ENCODE measurements around the gene UNC45A. TPM values are rescaled to one million over a fixed set of nuclear protein-coding genes. Genes with fewer than 3 reads are reported as not detected.

The UNC45A gene
- total and polyA plus RNA-seq, 2 of the 13 experiments (the other 11 are each of a cell fraction or from before 2014, with no cell fraction given) = 33.8 to 39.7 TPM

DNA sequence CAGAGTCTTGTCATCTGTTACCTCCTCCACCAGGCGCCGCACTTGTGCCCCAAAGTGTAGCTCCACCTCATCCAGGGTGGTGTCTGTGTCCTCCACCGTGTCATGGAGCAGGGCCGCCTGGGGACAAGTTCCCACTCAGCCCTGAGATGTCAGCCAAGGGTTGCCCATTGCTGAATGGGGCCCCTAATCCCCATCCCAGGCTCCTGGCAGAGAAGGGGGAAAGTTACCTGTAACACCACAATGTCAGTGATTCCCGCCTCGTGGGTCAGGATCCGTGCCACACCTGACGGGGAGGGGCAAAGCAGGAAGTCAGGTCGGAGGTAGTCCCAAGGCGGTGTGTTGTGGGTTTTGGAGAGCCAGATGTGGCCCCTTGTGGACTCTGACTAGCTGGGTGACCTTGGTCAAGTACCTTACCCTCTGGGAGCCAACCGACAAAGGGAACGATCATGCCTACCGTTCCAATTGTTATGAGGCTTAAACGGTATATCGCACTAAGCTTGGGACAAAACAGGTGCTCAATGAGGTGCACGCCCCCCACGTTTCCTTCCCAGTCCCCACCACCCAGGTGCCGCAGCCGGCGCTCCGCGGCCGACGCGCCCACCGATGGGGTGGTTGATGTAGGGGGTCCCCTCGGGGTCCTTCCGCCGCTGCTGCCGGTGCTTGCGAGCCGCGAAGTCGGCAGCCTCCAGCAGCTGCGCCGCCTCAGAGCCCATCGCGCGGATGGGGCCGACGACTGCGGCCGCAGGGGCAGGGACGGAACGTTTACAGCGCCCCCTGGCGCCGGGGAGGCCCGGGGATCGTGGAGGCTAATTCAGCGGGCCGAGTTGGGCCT, 3.0 kb upstream of the UNC45A start, which contains the start of gene HDDC3 (continued):
- TF ChIP-seq, protein P1, sequence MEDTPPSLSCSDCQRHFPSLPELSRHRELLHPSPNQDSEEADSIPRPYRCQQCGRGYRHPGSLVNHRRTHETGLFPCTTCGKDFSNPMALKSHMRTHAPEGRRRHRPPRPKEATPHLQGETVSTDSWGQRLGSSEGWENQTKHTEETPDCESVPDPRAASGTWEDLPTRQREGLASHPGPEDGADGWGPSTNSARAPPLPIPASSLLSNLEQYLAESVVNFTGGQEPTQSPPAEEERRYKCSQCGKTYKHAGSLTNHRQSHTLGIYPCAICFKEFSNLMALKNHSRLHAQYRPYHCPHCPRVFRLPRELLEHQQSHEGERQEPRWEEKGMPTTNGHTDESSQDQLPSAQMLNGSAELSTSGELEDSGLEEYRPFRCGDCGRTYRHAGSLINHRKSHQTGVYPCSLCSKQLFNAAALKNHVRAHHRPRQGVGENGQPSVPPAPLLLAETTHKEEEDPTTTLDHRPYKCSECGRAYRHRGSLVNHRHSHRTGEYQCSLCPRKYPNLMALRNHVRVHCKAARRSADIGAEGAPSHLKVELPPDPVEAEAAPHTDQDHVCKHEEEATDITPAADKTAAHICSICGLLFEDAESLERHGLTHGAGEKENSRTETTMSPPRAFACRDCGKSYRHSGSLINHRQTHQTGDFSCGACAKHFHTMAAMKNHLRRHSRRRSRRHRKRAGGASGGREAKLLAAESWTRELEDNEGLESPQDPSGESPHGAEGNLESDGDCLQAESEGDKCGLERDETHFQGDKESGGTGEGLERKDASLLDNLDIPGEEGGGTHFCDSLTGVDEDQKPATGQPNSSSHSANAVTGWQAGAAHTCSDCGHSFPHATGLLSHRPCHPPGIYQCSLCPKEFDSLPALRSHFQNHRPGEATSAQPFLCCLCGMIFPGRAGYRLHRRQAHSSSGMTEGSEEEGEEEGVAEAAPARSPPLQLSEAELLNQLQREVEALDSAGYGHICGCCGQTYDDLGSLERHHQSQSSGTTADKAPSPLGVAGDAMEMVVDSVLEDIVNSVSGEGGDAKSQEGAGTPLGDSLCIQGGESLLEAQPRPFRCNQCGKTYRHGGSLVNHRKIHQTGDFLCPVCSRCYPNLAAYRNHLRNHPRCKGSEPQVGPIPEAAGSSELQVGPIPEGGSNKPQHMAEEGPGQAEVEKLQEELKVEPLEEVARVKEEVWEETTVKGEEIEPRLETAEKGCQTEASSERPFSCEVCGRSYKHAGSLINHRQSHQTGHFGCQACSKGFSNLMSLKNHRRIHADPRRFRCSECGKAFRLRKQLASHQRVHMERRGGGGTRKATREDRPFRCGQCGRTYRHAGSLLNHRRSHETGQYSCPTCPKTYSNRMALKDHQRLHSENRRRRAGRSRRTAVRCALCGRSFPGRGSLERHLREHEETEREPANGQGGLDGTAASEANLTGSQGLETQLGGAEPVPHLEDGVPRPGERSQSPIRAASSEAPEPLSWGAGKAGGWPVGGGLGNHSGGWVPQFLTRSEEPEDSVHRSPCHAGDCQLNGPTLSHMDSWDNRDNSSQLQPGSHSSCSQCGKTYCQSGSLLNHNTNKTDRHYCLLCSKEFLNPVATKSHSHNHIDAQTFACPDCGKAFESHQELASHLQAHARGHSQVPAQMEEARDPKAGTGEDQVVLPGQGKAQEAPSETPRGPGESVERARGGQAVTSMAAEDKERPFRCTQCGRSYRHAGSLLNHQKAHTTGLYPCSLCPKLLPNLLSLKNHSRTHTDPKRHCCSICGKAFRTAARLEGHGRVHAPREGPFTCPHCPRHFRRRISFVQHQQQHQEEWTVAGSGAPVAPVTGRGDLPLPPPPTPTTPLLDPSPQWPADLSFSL (CRISPR knock-in tag; IDR thresholded peaks at IDR 0.05) = no peak
- TF ChIP-seq PHF8 (CRISPR knock-in tag; IDR thresholded peaks at IDR 0.05) (peak; percentile 91), THYN1 (CRISPR knock-in tag; IDR thresholded peaks at IDR 0.05; ENCODE audit: borderline replicate concordance, low read depth) (no peak), ZBTB7A (CRISPR knock-in tag; IDR thresholded peaks at IDR 0.05) (peak; percentile 71; the same call in 1 of the 2 replicates), KMT2A (CRISPR knock-in tag; IDR thresholded peaks at IDR 0.05) (peak; percentile 85), ZNF878 (CRISPR knock-in tag; IDR thresholded peaks at IDR 0.05) (no peak), ZNF766 (CRISPR knock-in tag; IDR thresholded peaks at IDR 0.05; ENCODE audit: borderline replicate concordance) (peak; percentile 18; the same call in 1 of the 2 replicates), GLI4 (CRISPR knock-in tag; IDR thresholded peaks at IDR 0.05; ENCODE audit: borderline replicate concordance) (peak; percentile 79; the same call in 1 of the 2 replicates), TBX2 (CRISPR knock-in tag; IDR thresholded peaks at IDR 0.05; ENCODE audit: borderline replicate concordance) (peak; percentile 73), POLR2A (IDR thresholded peaks at IDR 0.05; ENCODE audit: insufficient read depth in 1 of 2, low read depth in 2 of 2, low read length in 2 of 2) (peak in 1 of 2 experiments; percentile 74; a peak in 2 of 4 replicates), CEBPB (IDR thresholded peaks at IDR 0.05; ENCODE audit: borderline replicate concordance, low read depth, low read length) (no peak), SMARCE1 (IDR thresholded peaks at IDR 0.05; ENCODE audit: borderline replicate concordance) (no peak), KDM5B (CRISPR knock-in tag; IDR thresholded peaks at IDR 0.05; ENCODE audit: borderline replicate concordance) (peak; percentile 71; the same call in 1 of the 2 replicates), AGO2 (optimal IDR thresholded peaks at IDR 0.05; ENCODE audit: low read depth, low read length) (peak; percentile 88), POGK (CRISPR knock-in tag; conservative IDR thresholded peaks at IDR 0.05) (0 out of 2 replicates have a peak, but pooled peaks have one; percentile 27), NR3C1 (CRISPR knock-in tag; IDR thresholded peaks at IDR 0.05) (no peak)
- TF ChIP-seq, protein P2, sequence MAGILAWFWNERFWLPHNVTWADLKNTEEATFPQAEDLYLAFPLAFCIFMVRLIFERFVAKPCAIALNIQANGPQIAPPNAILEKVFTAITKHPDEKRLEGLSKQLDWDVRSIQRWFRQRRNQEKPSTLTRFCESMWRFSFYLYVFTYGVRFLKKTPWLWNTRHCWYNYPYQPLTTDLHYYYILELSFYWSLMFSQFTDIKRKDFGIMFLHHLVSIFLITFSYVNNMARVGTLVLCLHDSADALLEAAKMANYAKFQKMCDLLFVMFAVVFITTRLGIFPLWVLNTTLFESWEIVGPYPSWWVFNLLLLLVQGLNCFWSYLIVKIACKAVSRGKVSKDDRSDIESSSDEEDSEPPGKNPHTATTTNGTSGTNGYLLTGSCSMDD (CRISPR knock-in tag; IDR thresholded peaks at IDR 0.05) = no peak
- TF ChIP-seq, protein P3, sequence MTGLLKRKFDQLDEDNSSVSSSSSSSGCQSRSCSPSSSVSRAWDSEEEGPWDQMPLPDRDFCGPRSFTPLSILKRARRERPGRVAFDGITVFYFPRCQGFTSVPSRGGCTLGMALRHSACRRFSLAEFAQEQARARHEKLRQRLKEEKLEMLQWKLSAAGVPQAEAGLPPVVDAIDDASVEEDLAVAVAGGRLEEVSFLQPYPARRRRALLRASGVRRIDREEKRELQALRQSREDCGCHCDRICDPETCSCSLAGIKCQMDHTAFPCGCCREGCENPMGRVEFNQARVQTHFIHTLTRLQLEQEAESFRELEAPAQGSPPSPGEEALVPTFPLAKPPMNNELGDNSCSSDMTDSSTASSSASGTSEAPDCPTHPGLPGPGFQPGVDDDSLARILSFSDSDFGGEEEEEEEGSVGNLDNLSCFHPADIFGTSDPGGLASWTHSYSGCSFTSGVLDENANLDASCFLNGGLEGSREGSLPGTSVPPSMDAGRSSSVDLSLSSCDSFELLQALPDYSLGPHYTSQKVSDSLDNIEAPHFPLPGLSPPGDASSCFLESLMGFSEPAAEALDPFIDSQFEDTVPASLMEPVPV (CRISPR knock-in tag; IDR thresholded peaks at IDR 0.05) = no peak; the same call in 1 of the 2 replicates

Measured in HepG2 (cell line).